ENCODE data around the gene DGLUCY. TPM values are rescaled to one million over a fixed set of nuclear protein-coding genes. Genes with fewer than 3 reads are reported as not detected.
"Not testable (repeated sequence)": the region's sequence is repeated elsewhere in the genome, so short reads cannot be mapped to it uniquely, and the experiment has no call there.

Gene DGLUCY
- total and polyA plus RNA-seq, 4 donors: 29.0 to 74.3 (median 52.1) TPM

DNA sequence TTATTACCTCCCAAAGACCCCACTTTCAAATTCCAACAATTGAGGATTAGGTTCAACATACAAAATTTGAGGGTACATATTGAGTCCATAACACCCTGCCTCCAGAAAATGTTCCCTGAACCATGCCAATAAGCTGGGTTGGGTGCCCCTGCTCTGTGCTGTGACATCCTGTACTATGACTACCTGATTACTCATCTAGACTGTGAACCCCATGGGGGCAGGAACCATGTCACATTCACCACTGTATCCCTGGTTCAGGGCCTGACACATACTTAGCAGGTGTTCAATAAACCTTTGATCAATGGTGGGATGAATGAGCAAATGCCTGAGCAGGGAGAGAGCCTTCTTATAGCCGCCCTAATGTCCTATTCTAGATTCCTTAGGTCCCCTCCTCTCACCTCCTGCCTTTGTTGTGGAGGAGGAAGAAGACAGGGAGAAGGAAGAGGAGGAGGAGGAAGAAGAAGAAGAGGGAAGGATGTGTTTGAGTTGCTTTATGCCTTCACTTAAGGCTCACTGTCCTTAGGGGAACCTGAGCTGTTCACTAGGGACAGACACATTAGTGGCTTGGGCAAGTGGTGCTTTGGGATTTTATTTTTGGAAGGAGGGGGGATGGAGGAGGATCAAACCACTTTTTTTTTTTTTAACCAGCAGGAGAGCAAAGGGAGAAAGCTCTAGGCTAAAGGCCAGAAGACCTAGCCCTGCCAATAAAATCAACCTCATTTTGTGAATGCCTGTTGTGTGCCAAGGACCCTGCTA lies 109.3 kb downstream of the DGLUCY start:
- no peaks in the 10 kb centered on the region for H3K9me3 ChIP-seq (ENCODE audit: control insufficient read depth in 4 of 4, insufficient read depth in 3 of 4, low read length in 3 of 4)
- H3K9ac ChIP-seq (ENCODE audit: insufficient read depth in 1 of 2, low read length in 2 of 2): no peak overlapping the region
- no peak overlapping the region for H3K4me3 ChIP-seq
- peaks cover 0 to 13% (median 3%) of the 10 kb centered on the region in 4 donors for H3K36me3 ChIP-seq (ENCODE audit: control insufficient read depth in 4 of 4, insufficient read depth in 4 of 4, low read length in 4 of 4)
- 76 to 86% methylated on average over 1 of the region's 1 CpG for WGBS, 2 donors
- H3K27ac ChIP-seq (ENCODE audit: low read depth in 1 of 2, low read length in 1 of 2): peak overlapping the region in 1 of 2 donors; percentile 73
- peaks cover 0 to 42% (median 9%) of the 10 kb centered on the region in 5 donors for H3K4me1 ChIP-seq (ENCODE audit: control insufficient read depth in 5 of 5, insufficient read depth in 5 of 5, low read length in 5 of 5)
- DNase-seq (no peak), ATAC-seq (ENCODE audit: insufficient read depth, low FRiP score) (no peak)
- H3K27me3 ChIP-seq (ENCODE audit: control insufficient read depth in 3 of 3, insufficient read depth in 3 of 3, low read length in 2 of 3): no peaks in the 10 kb centered on the region
- TF ChIP-seq, protein P1, sequence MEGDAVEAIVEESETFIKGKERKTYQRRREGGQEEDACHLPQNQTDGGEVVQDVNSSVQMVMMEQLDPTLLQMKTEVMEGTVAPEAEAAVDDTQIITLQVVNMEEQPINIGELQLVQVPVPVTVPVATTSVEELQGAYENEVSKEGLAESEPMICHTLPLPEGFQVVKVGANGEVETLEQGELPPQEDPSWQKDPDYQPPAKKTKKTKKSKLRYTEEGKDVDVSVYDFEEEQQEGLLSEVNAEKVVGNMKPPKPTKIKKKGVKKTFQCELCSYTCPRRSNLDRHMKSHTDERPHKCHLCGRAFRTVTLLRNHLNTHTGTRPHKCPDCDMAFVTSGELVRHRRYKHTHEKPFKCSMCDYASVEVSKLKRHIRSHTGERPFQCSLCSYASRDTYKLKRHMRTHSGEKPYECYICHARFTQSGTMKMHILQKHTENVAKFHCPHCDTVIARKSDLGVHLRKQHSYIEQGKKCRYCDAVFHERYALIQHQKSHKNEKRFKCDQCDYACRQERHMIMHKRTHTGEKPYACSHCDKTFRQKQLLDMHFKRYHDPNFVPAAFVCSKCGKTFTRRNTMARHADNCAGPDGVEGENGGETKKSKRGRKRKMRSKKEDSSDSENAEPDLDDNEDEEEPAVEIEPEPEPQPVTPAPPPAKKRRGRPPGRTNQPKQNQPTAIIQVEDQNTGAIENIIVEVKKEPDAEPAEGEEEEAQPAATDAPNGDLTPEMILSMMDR (IDR thresholded peaks at IDR 0.05; ENCODE audit: control extremely low read depth, extremely low read depth): no peak

DNA sequence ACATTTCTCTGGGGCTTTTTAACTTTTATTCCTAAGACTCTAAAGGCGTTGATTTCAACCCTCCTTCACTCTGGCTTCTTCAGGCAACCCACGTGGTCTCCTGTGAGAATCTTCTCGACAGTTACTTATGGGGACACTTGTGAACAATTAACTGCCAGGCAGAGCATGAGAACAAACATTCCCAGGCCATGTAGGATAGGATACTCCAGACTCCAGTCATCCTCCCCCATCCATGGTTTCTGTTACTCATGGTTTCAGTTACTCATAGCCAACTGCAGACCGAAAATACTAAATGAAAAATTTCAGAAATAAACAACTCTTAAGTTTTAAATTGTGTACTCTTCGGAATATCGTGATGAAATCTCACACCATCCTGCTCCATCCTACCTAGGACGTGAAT lies 111.2 kb downstream of the DGLUCY start:
- no peak for DNase-seq
- Histone ChIP-seq H3K9ac (ENCODE audit: insufficient read depth in 1 of 2, low read length in 2 of 2) (no peak overlapping the region), H3K27ac (ENCODE audit: low read depth in 1 of 2, low read length in 1 of 2) (peak overlapping the region in 1 of 2 donors; percentile 54), H3K36me3 (ENCODE audit: control insufficient read depth in 4 of 4, insufficient read depth in 4 of 4, low read length in 4 of 4) (peaks cover 0 to 13% (median 3%) of the 10 kb centered on the region in 4 donors), H3K4me3 (no peak overlapping the region), H3K27me3 (ENCODE audit: control insufficient read depth in 3 of 3, insufficient read depth in 3 of 3, low read length in 2 of 3) (no peaks in the 10 kb centered on the region), H3K9me3 (ENCODE audit: control insufficient read depth in 4 of 4, insufficient read depth in 3 of 4, low read length in 3 of 4) (no peaks in the 10 kb centered on the region), H3K4me1 (ENCODE audit: control insufficient read depth in 5 of 5, insufficient read depth in 5 of 5, low read length in 5 of 5) (peaks cover 0 to 36% (median 2%) of the 10 kb centered on the region in 5 donors)
- WGBS, 2 donors: 75 to 91% methylated on average over 7 of the region's 7 CpGs
- TF ChIP-seq, protein P1 (IDR thresholded peaks at IDR 0.05; ENCODE audit: control extremely low read depth, extremely low read depth): no peak
- peak; percentile 13 for ATAC-seq (ENCODE audit: insufficient read depth, low FRiP score)

DNA sequence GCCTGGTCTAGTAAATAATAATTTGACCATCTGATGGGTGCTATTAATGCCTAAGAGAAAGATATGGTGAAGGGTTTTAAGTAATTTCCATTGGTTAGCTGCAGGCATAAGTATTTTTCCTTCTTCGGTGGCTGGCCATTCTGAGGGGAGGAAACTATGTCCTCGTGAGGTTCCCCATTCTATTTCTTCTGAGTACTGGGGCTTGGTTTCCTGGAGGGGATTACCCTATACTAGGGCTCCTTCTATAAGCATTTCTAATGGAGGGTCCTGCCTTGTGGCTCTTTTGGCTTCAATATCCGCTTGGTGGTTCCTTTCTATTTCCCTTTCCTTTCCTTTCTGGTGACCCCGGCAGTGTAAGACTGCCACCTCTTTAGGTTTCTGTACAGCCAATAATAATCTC lies 112.5 kb downstream of the DGLUCY start:
- 73 to 81% methylated on average over 4 of the region's 4 CpGs for WGBS, 2 donors
- not testable (repeated sequence) for H3K4me3 ChIP-seq; H3K27me3 ChIP-seq (ENCODE audit: control insufficient read depth in 3 of 3, insufficient read depth in 3 of 3, low read length in 2 of 3); H3K36me3 ChIP-seq (ENCODE audit: control insufficient read depth in 4 of 4, insufficient read depth in 4 of 4, low read length in 4 of 4); H3K27ac ChIP-seq (ENCODE audit: low read depth in 1 of 2, low read length in 1 of 2); H3K9me3 ChIP-seq (ENCODE audit: control insufficient read depth in 4 of 4, insufficient read depth in 3 of 4, low read length in 3 of 4); H3K9ac ChIP-seq (ENCODE audit: insufficient read depth in 1 of 2, low read length in 2 of 2); ATAC-seq (ENCODE audit: insufficient read depth, low FRiP score); DNase-seq
- H3K4me1 ChIP-seq (ENCODE audit: control insufficient read depth in 5 of 5, insufficient read depth in 5 of 5, low read length in 5 of 5): peaks cover 0 to 24% (median 0%) of the 10 kb centered on the region in 5 donors

DNA sequence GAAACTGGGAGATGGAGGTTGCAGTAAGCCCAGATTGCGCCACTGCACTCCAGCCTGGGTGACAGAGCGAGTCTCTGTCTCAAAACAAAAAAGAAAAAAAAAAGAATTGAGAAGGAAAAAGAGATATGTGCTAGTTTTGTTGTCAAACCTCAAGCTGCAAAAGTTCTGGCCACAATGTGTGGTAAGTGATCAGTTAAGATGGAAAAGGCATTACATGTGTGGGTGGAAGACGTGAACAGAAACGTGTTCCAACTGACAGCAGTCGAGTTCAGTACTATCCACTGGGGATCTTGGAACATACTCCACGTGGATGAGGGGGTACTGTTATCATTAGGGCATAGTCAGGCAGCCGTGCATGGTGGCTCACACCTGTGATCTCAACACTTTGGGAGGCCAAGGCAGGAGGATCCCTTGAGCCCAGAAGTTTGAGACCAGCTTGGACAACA lies 113.3 kb downstream of the DGLUCY start:
- H3K4me1 ChIP-seq (ENCODE audit: control insufficient read depth in 5 of 5, insufficient read depth in 5 of 5, low read length in 5 of 5): peaks cover 0 to 22% (median 0%) of the 10 kb centered on the region in 5 donors
- DNase-seq: no peak
- no peak for ATAC-seq (ENCODE audit: insufficient read depth, low FRiP score)
- TF ChIP-seq, protein P1 (IDR thresholded peaks at IDR 0.05; ENCODE audit: control extremely low read depth, extremely low read depth): no peak
- H3K9me3 ChIP-seq (ENCODE audit: control insufficient read depth in 4 of 4, insufficient read depth in 3 of 4, low read length in 3 of 4): peaks cover 0 to 1% (median 0%) of the 10 kb centered on the region in 4 donors
- no peak overlapping the region for H3K4me3 ChIP-seq
- H3K27ac ChIP-seq (ENCODE audit: low read depth in 1 of 2, low read length in 1 of 2): no peak overlapping the region
- WGBS, 2 donors: 78 to 85% methylated on average over 7 of the region's 7 CpGs
- no peak overlapping the region for H3K9ac ChIP-seq (ENCODE audit: insufficient read depth in 1 of 2, low read length in 2 of 2)
- H3K27me3 ChIP-seq (ENCODE audit: control insufficient read depth in 3 of 3, insufficient read depth in 3 of 3, low read length in 2 of 3): no peaks in the 10 kb centered on the region
- peaks cover 0 to 8% (median 5%) of the 10 kb centered on the region in 4 donors for H3K36me3 ChIP-seq (ENCODE audit: control insufficient read depth in 4 of 4, insufficient read depth in 4 of 4, low read length in 4 of 4)

Data from lung (tissue), 12 donors.